ENCODE data around the gene PIGU.
A peak's percentile ranks its signal among the peaks of the same experiment; 100 is the strongest.

Gene PIGU

DNA sequence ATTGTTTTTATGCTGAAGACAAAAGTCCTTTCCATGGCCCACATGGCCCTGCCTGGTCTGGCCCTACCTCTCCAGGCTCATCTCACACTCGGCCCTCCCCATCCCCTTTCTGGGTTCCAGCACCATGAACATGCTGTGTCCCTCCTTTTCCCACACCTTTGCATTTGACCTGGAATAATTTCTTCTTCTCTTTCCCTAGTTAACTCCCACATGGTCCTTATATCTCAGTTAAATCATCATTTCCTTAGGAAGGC, 38.9 kb downstream of the PIGU start:
- no peaks in the 10 kb centered on the region for H3K27me3 ChIP-seq
- TF ChIP-seq Cebpa-rat (IDR thresholded peaks at IDR 0.05) = no peak
- no peaks in the 10 kb centered on the region for H4K20me1 ChIP-seq
- no peak overlapping the region for H3K9ac ChIP-seq
- H3K27ac ChIP-seq = no peak overlapping the region
- 0 out of 20 replicates have a peak, but pooled peaks cover 0 to 3% (median 0%) of the 10 kb centered on the region in 10 experiments for H3K4me1 ChIP-seq
- H3K4me3 ChIP-seq = no peak overlapping the region
- no peak overlapping the region for H3K4me2 ChIP-seq
- peaks cover 47 to 82% (median 61%) of the 10 kb centered on the region in 11 experiments for H3K36me3 ChIP-seq
- H3K9me3 ChIP-seq (replicated peaks in 1 of 11) = no peaks in the 10 kb centered on the region

DNA sequence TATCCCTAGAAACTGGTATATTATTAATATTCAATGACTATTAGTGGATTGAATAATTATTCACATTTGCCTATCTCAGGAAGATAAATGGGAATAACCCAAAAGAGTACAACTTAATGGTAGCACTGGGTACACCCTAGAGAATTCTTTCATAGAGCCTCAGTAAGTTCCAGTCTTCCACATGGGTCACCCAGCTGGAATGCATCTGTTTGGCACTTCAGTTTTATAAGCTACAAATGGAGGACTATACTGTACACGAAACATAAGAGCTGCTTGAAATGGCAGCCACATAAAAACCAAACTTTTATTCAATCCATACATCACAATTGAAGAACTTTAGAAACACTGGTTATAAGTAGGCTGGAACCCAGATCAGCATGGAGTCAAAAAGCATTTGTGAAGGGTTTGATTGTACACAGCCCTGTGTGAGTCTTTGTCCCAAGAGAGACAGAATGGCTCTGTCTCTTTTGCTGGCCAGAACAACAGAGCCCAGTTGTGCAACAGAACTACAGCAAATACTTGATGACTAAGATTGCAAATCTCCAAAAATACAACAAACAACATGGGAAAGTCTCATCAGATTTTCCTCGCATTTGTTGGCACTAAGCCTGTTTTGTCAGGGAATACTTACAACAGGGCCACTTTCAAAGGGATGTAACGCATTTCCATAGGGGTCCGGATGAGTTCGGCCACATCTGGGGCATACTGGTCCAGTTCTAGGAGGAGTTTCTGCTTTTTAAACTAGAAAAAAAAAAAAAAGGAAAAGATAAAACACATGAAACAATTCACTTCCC, 39.5 kb downstream of the PIGU start:
- Histone ChIP-seq H3K9ac (no peak overlapping the region), H3K27ac (no peak overlapping the region), H3K4me1 (no peaks in the 10 kb centered on the region), H4K20me1 (no peaks in the 10 kb centered on the region), H3K36me3 (peaks cover 48 to 86% (median 66%) of the 10 kb centered on the region in 11 experiments), H3K9me3 (replicated peaks in 1 of 11) (no peaks in the 10 kb centered on the region), H3K27me3 (no peaks in the 10 kb centered on the region), H3K4me3 (no peak overlapping the region), H3K4me2 (no peak overlapping the region)
- TF ChIP-seq Cebpa-rat (IDR thresholded peaks at IDR 0.05) = no peak

GRCh38 chr20:34636648-34637047, 40.2 kb downstream of the PIGU start:
- Histone ChIP-seq H4K20me1 (no peaks in the 10 kb centered on the region), H3K27me3 (no peaks in the 10 kb centered on the region), H3K9me3 (replicated peaks in 1 of 11) (no peaks in the 10 kb centered on the region), H3K27ac (no peak overlapping the region), H3K4me3 (no peak overlapping the region), H3K36me3 (peaks cover 48 to 93% (median 73%) of the 10 kb centered on the region in 11 experiments), H3K9ac (no peak overlapping the region), H3K4me1 (no peaks in the 10 kb centered on the region), H3K4me2 (no peak overlapping the region)
- TF ChIP-seq Cebpa-rat (IDR thresholded peaks at IDR 0.05) = no peak

GRCh38 chr20:34634392-34634791, 42.5 kb downstream of the PIGU start:
- H3K4me3 ChIP-seq = no peak overlapping the region
- no peaks in the 10 kb centered on the region for H3K4me1 ChIP-seq
- H3K9me3 ChIP-seq (replicated peaks in 1 of 11) = no peaks in the 10 kb centered on the region
- H3K27ac ChIP-seq = no peak overlapping the region
- H3K9ac ChIP-seq = no peak overlapping the region
- peaks cover 57 to 91% (median 77%) of the 10 kb centered on the region in 11 experiments for H3K36me3 ChIP-seq
- no peak for TF ChIP-seq Cebpa-rat (IDR thresholded peaks at IDR 0.05)
- H4K20me1 ChIP-seq = no peaks in the 10 kb centered on the region
- H3K4me2 ChIP-seq = no peak overlapping the region
- no peaks in the 10 kb centered on the region for H3K27me3 ChIP-seq

- H3K9ac ChIP-seq = no peak overlapping the region
Measured at GRCh38 chr20:34632870-34633452, 43.9 kb downstream of the PIGU start.

DNA sequence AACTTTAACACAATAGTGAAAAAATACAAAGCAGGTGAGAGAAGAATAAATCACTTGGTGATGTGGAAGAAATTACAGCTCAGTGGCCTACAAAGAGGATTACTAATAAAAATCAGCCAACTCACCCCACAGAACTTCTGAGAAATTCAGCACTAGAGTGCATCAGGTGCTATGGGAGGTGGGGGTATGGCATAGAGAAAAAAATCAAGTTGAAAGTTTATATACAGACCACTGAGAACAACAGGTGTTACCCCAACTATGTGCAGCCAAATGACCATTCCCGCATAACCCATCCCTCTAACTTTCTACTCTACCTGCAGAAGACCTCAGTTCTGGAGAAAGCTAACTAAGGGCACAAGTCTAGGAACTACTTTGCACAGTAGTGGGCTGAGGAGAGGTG, 47.0 kb downstream of the PIGU start:
- no peak for TF ChIP-seq Cebpa-rat (IDR thresholded peaks at IDR 0.05)
- H4K20me1 ChIP-seq = no peaks in the 10 kb centered on the region
- peaks cover 0 to 11% (median 0%) of the 10 kb centered on the region in 10 experiments; a peak in 4 of 20 replicates for H3K4me1 ChIP-seq
- H3K9ac ChIP-seq = no peak overlapping the region
- H3K36me3 ChIP-seq = peaks cover 38 to 64% (median 55%) of the 10 kb centered on the region in 11 experiments
- H3K9me3 ChIP-seq (replicated peaks in 1 of 11) = no peaks in the 10 kb centered on the region
- no peaks in the 10 kb centered on the region for H3K27me3 ChIP-seq
- no peak overlapping the region for H3K4me2 ChIP-seq
- H3K4me3 ChIP-seq = no peak overlapping the region
- H3K27ac ChIP-seq = no peak overlapping the region

More at GRCh38 chr20:34632870-34633452, 43.9 kb downstream of the PIGU start:
- H3K27ac ChIP-seq = no peak overlapping the region
- no peaks in the 10 kb centered on the region for H4K20me1 ChIP-seq
- peaks cover 0 to 5% (median 0%) of the 10 kb centered on the region in 10 experiments; a peak in 2 of 20 replicates for H3K4me1 ChIP-seq
- no peak for TF ChIP-seq Cebpa-rat (IDR thresholded peaks at IDR 0.05)
- H3K4me3 ChIP-seq = no peak overlapping the region
- H3K27me3 ChIP-seq = no peaks in the 10 kb centered on the region
- no peaks in the 10 kb centered on the region for H3K9me3 ChIP-seq (replicated peaks in 1 of 11)
- peaks cover 62 to 91% (median 80%) of the 10 kb centered on the region in 11 experiments for H3K36me3 ChIP-seq
- no peak overlapping the region for H3K4me2 ChIP-seq

- H3K9ac ChIP-seq = no peak overlapping the region
- TF ChIP-seq Cebpa-rat (IDR thresholded peaks at IDR 0.05) = no peak
- H3K4me2 ChIP-seq = no peak overlapping the region
- H3K4me3 ChIP-seq = no peak overlapping the region
- peaks cover 32 to 61% (median 51%) of the 10 kb centered on the region in 11 experiments for H3K36me3 ChIP-seq
- no peaks in the 10 kb centered on the region for H4K20me1 ChIP-seq
- no peak overlapping the region for H3K27ac ChIP-seq
- peaks cover 0 to 15% (median 0%) of the 10 kb centered on the region in 10 experiments; a peak in 5 of 20 replicates for H3K4me1 ChIP-seq
- no peaks in the 10 kb centered on the region for H3K9me3 ChIP-seq (replicated peaks in 1 of 11)
- H3K27me3 ChIP-seq = no peaks in the 10 kb centered on the region
Measured at GRCh38 chr20:34629342-34629741, 47.5 kb downstream of the PIGU start.

DNA sequence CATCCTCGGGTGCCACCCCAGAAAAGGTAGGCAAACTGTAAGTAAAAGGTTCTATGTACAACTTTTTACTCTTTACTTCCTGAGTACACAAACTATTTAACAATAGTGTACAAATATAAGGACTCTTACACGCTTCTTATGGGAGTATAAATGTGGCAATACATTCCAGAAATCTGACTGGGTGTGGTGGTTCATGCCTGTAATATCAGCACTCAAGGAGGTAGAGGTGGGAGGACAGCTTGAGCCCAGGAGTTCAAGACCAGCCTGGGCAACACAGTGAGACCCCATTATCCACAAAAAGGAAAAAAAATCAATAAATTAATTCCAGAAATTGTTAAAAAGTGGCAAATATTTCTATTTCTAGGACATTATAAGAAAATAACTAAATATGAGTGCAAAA, 48.9 kb downstream of the PIGU start:
- Histone ChIP-seq H3K4me1 (peaks cover 6 to 28% (median 11%) of the 10 kb centered on the region in 10 experiments), H3K9me3 (replicated peaks in 1 of 11) (no peaks in the 10 kb centered on the region), H3K9ac (no peak overlapping the region), H3K4me2 (no peak overlapping the region), H3K36me3 (peaks cover 19 to 61% (median 45%) of the 10 kb centered on the region in 11 experiments), H3K4me3 (no peak overlapping the region), H3K27me3 (no peaks in the 10 kb centered on the region), H4K20me1 (no peaks in the 10 kb centered on the region), H3K27ac (peak overlapping the region in 2 of 11 experiments; percentile 5 to 32; a peak in 1 of 22 replicates)
- TF ChIP-seq Cebpa-rat (IDR thresholded peaks at IDR 0.05) = no peak

GRCh38 chr20:34627458-34627857, 49.4 kb downstream of the PIGU start:
- Histone ChIP-seq H3K27me3 (no peaks in the 10 kb centered on the region), H3K4me3 (no peak overlapping the region), H3K4me2 (no peak overlapping the region), H4K20me1 (no peaks in the 10 kb centered on the region), H3K27ac (peak overlapping the region in 2 of 11 experiments; percentile 5 to 32; a peak in 1 of 22 replicates), H3K9ac (no peak overlapping the region), H3K9me3 (replicated peaks in 1 of 11) (no peaks in the 10 kb centered on the region), H3K36me3 (peaks cover 16 to 61% (median 48%) of the 10 kb centered on the region in 11 experiments), H3K4me1 (peaks cover 12 to 34% (median 16%) of the 10 kb centered on the region in 10 experiments)
- no peak for TF ChIP-seq Cebpa-rat (IDR thresholded peaks at IDR 0.05)
